ENCODE results near the gene RNASEH2A.

Gene RNASEH2A

DNA sequence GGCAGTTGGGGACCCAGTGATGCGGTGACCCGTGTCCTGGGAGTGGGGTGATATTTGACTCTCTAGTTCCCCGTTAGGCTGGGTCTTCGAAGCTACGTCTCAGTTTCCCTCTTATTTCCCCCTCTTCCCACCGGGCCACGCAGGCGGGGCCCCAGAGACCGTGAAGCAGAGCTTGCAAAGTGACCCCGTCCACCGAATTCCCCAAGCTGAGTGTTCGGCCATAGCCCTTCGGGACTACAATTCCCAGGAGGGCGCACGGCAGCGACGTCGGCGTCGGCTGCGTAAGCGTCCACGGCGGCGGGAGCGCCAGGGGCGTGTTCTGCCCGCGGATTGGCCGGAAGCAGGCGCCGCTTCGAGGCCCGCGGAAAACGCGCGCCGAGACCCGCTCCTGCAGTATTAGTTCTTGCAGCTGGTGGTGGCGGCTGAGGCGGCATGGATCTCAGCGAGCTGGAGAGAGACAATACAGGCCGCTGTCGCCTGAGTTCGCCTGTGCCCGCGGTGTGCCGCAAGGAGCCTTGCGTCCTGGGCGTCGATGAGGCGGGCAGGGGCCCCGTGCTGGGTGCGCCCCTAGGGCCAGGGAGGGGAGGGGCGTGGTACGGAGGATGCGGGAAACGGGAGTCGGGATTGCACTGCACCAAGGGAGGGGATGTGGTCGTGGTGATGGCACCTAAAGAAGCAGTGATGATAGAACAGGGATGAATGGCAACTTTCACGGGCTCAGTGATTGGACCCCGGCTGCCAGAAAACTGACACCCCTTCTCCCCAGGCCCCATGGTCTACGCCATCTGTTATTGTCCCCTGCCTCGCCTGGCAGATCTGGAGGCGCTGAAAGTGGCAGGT, at the start of gene RNASEH2A:
TSS of gene RNASEH2A (plus strand) at position 343 of the 840 bp plus-strand sequence. CDS start at position 433, 90 bp downstream.
- peak within 1 kb of the TSS; percentile 76 for H3K4me3 ChIP-seq (ENCODE audit: low read depth, low read length)
- DNase-seq (ENCODE audit: low read depth): peak; percentile 94
- TF ChIP-seq, protein P1, sequence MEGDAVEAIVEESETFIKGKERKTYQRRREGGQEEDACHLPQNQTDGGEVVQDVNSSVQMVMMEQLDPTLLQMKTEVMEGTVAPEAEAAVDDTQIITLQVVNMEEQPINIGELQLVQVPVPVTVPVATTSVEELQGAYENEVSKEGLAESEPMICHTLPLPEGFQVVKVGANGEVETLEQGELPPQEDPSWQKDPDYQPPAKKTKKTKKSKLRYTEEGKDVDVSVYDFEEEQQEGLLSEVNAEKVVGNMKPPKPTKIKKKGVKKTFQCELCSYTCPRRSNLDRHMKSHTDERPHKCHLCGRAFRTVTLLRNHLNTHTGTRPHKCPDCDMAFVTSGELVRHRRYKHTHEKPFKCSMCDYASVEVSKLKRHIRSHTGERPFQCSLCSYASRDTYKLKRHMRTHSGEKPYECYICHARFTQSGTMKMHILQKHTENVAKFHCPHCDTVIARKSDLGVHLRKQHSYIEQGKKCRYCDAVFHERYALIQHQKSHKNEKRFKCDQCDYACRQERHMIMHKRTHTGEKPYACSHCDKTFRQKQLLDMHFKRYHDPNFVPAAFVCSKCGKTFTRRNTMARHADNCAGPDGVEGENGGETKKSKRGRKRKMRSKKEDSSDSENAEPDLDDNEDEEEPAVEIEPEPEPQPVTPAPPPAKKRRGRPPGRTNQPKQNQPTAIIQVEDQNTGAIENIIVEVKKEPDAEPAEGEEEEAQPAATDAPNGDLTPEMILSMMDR (conservative IDR thresholded peaks at IDR 0.05; ENCODE audit: low read depth, low read length): no peak

DNA sequence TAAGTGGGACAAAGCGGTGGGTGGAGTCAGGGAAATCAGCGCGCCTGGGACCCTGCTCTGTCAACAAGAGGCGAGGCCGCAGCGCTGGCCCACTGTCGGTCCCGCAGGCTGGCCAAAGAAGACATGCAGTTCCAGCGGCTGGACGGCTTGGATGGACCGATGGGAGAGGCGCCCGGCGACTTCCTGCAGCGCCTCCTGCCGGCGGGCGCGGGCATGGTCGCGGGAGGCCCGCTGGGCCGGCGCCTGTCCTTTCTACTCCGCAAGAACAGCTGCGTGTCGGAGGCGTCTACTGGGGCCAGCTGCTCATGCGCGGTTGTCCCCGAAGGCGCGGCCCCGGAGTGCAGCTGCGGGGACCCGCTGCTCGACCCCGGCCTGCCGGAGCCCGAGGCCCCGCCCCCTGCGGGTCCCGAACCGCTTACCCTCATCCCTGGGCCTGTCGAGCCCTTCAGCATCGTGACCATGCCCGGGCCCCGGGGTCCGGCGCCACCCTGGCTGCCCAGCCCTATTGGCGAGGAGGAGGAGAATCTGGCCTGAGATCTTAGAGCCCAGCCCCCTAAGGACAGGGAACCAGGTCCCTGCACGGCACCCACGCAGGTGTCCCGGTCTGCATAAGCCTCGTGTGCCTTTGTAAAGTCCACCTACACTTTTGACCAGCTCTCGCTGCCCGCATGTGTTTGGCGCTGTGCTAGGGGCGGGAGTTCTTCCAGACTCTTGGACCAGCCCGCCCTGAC, 48.7 kb upstream of the RNASEH2A start:
- H3K4me3 ChIP-seq (ENCODE audit: low read depth, low read length): peak overlapping the region; percentile 49
- peak; percentile 79 for DNase-seq (ENCODE audit: low read depth)
- TF ChIP-seq, protein P1 (conservative IDR thresholded peaks at IDR 0.05; ENCODE audit: low read depth, low read length): peak; percentile 68

DNA sequence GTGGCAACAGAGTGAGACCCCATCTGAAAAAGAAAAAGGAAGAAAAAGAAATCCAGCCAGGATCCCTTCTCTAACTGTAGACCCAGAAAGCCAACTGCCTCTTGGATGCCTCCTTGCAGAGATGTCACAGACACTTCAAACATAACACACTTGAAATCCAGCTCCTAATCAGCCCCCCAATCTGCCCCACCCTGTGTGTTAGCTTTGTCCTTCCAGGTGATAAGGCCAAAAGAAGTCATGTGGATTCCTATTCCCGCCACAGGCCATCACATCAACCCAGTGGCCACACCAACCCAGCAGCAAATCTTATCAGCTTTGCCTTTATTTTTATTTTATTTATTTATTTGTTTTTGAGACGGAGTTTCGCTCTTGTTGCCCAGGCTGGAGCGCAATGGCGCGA, 46.7 kb upstream of the RNASEH2A start:
- no peak overlapping the region for H3K4me3 ChIP-seq (ENCODE audit: low read depth, low read length)
- no peak for DNase-seq (ENCODE audit: low read depth)
- TF ChIP-seq, protein P1 (conservative IDR thresholded peaks at IDR 0.05; ENCODE audit: low read depth, low read length): no peak

DNA sequence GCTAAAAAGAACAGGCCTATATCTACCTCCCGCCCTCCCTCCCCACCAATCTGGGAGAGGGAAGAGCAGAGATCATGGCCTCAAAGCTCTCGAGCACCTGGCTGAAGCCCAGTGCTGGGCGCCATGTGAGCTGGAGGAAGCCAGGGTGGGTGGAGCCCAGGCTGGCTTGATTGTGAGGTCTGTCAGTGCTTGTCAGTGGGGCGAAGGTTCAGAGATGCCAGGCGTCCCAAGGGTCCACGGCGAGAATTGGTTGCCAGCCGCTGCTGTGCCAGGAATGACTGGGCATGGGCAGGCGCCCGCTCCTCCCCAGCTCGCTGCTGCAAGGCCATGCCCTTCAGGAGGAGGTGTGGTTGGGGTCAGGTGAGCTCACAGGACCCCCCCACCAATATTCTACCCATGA, 43.3 kb upstream of the RNASEH2A start:
- no peak for DNase-seq (ENCODE audit: low read depth)

DNA sequence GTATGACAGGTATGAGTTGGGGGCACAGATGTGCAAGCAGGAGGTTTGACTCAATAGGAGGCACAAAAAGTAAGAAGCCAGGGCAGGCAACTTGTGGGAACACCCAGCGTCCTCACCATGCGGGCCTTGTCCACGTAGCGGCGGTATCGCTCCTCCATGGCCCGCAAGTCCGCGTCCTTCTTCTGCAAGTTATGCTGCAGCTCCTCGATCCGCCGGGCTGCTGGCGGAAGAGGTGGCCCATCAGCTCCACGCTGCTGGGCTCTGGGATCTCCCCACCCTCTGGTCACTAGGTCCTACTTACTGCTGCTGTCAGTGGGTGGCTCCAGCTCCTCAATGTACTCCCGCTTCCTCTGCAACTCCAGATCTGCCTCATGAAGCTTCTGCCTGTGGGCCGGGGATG, 41.7 kb upstream of the RNASEH2A start:
- no peak overlapping the region for H3K4me3 ChIP-seq (ENCODE audit: low read depth, low read length)
- DNase-seq (ENCODE audit: low read depth): no peak
- TF ChIP-seq, protein P1 (conservative IDR thresholded peaks at IDR 0.05; ENCODE audit: low read depth, low read length): no peak

More for the DNA sequence above, 43.3 kb upstream of the RNASEH2A start:
- no peak overlapping the region for H3K4me3 ChIP-seq (ENCODE audit: low read depth, low read length)
- TF ChIP-seq, protein P1 (conservative IDR thresholded peaks at IDR 0.05; ENCODE audit: low read depth, low read length): no peak

DNA sequence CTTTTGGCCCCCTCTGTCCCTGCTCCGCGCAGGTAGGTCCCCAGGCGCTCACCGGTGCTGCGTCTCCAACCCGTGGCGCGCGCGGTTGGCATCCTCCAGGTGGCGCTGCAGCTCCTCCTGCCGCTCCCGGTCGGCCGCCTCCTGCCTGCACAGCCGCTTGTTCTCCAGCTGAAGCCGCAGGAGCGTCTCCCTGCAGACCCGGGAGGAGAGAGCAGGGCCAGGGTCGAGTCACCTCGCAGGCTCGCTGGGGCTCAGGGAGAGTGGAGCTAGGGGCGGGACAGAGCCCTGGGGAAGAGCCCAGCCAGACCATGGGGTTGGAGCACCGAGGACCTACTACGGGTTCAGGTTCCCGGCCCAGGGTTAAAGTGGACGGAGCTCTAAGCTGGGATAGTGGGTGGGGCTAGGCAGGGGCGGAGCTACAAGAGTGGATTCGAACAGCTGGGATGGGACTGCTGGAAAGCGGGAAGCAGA, 40.3 kb upstream of the RNASEH2A start:
- DNase-seq (ENCODE audit: low read depth): peak; percentile 83
- TF ChIP-seq, protein P1 (conservative IDR thresholded peaks at IDR 0.05; ENCODE audit: low read depth, low read length): peak; percentile 81
- peak overlapping the region; percentile 64 for H3K4me3 ChIP-seq (ENCODE audit: low read depth, low read length)
